GM04503 (cell line): ENCODE measurements around the gene BICDL1.

Experiments
- DNase-seq: peaks from one replicate; pipeline ENCODE4 v3.0.0-alpha.2; 2012; ENCODE audit warnings: low read depth

BICDL1 gene

GRCh38 chr12:120055231-120056000 lies 66.4 kb downstream of the BICDL1 start:
- DNase-seq, result no peak

GRCh38 chr12:120056739-120057138 lies 67.7 kb downstream of the BICDL1 start:
- DNase-seq, result no peak

DNA sequence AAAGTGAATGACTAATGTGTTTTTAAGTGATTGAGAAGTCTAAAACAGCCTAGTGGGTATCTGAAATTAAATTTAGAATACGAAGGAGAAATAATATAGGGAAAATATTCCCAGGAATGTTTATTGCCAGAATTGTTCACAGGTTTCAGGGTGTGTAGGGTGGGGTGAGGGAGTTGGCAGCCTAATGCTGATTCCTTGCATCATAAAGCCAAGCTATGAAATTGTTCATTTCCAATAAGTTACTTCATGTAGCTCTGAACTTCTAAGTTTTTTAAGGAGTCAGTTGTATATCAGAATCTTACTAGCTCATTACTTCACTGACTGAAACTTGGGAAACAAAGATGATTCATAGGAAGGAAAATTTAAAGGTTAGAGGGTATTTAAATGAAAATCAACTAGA lies 71.2 kb downstream of the BICDL1 start:
- DNase-seq, result no peak

GRCh38 chr12:120060717-120061116 lies 71.7 kb downstream of the BICDL1 start:
- no peak for DNase-seq

- DNase-seq, result no peak
Observed at GRCh38 chr12:120061575-120062214, 72.7 kb downstream of the BICDL1 start.

- DNase-seq, result no peak
Observed at GRCh38 chr12:120062976-120063579, 74.0 kb downstream of the BICDL1 start.

GRCh38 chr12:120064054-120064940 lies 75.3 kb downstream of the BICDL1 start:
- DNase-seq, result no peak

DNA sequence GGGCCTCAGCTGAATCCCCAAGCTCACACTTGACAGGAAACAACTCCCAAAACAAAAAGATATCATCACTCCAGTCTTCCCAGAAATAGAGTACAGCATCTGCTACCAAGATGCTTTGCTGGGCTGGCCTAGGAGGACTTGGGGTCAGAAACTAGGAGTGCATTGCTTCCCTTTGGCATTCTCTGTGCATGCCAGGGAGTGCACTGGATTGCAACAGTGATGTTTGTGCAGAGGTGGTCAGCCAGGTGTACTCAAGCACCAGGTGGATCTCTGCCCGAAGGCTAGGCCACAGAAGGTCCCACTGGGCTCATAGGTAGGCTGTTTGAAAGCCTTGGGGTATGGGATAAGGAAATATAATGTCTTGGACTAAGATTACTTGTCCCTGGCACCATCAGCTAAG lies 76.4 kb downstream of the BICDL1 start:
- no peak for DNase-seq

DNA sequence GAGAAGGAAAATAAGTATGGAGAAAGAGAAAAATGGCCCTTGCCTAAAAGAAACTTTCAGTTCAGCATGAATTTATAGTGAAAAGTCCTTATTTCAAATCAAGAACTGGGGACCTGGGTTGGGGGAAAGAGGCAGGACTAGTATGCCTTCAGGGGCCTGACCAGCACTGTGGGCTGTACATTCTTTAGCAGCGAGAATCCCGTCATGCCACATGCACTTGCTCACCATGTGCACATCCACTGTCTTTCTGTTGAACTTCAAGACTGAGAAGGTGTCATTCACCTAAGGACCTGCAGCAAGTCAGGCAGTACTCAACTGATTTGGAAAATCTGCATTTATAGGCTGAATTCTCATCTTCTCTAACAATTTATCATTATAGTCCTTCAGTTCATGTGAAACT lies 77.3 kb downstream of the BICDL1 start:
- no peak for DNase-seq

DNA sequence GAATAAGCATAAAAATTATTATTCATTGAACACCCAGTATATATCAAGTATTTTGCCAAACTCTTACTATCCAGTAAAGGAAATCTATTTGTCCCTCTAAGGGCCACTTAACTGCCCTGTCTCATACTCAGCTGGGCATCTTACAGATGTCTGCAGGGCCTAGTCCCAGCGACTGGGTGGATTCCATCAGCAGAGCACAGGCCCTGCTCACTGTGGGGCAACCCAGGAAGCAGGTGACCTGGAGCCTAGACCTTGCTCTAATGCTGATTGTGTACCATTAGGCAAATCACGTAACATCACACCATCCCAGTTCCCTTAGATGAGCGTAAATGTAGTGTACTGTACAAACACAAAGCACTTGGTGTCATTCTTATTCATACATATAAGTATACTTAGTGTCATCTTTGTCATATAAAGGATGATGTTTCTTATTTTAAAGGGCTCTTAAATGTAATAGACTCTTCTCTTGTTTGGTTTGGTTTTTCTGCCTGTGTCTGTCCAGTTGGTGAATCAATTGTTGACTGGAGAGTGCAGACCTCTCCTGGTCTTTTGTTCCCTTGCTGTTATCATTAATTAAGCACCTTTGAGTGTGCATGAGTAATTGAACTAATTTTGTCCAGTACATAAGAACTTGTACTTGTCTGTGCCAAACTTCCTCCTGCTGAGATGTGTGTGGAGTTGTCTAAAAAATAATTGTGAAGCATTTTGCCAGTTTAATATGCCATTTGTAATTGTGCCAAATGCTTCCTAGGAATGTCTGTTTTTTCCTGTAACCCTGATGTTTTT lies 78.2 kb downstream of the BICDL1 start:
- no peak for DNase-seq

DNA sequence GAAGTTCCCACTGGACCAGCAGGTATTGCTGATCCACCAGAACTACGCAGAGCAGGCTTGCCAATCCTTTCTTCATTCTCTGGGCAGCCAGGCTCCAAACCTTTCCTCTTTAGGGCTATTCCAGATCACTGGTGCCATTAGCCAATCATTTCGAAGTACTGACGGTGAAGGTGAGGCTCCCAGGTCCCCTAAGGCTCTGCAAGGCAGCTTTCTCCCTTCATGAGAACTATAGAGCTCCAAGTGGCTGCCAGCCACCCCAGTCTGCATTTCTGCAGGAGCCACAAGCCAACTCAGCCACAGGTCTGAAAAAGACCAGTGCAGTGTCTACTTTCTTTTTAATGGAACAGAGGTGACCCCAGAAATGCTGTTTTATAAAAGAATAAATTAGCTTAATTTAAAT lies 78.9 kb downstream of the BICDL1 start:
- DNase-seq, result no peak

DNA sequence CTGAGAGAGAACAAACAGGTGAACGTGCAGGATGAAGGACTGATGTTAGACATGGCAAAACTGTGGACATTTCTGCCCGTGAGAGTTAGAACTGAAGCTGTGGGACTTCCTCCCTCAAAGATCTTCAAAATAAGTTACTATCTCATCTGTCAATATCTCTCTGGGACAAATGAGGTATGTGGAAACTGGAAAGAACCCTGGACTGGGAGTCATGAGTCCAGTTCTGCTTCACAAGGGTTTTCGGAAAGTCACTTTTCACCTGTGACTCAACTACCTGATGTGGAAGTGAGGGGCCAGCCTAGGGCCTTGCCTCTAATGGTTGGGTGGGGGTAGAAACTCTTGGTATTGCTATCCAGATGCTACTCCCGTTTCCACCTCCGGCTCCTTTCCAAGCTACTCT lies 80.2 kb downstream of the BICDL1 start:
- DNase-seq, result no peak

- no peak for DNase-seq
Observed at GRCh38 chr12:120071493-120072020, 82.5 kb downstream of the BICDL1 start.

- DNase-seq, result no peak
Observed at GRCh38 chr12:120072472-120073249, 83.6 kb downstream of the BICDL1 start.

- no peak for DNase-seq
Observed at GRCh38 chr12:120075034-120075616, 86.1 kb downstream of the BICDL1 start.

DNA sequence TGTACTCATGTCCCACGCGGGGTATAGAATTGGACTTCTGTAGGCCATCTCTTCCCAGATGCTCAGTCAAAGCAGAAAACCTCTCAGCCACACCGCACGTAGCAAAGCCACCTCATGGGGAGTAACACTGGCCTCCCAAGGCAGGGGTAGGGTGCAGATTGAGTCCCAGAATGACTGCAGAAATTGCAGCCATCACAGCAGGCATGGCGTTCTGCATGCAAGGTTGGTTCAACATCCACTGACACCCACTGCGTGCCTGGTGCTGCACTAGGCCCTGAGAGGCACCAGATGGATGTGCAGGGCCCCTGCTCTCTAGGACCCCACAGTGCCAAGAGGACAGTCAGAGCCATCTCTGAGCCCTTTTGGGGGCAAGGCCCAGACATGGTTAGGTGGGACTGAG lies 87.6 kb downstream of the BICDL1 start:
- no peak for DNase-seq

DNA sequence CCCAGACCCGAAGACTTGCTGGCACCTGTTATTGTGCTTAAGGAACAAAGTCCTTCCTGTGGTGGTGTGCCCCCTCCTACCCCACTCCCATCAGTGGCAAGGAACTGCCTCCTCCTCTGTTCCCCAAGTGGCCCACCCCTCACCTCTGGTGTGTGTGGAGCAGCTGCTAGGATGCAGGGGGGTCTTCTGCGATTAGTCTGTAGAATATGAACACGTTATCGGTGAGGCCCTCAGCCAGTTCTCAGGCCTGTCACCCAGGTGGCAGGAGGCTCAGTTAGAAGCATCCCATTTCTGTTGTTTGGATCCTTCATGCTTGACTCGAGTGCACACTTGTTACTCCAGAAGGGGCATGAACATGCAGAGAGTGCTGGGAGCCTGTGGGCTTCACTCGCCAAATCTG lies 88.2 kb downstream of the BICDL1 start:
- DNase-seq, result no peak

GRCh38 chr12:120078868-120079267 lies 89.8 kb downstream of the BICDL1 start:
- no peak for DNase-seq

- no peak for DNase-seq
Observed at GRCh38 chr12:120079411-120080400, 90.7 kb downstream of the BICDL1 start.
